Embryonic facial prominence (tissue), 1 donor: ENCODE measurements around the gene FOXO6.

Experiments
- DNase-seq: peaks from one replicate; pipeline ENCODE4 v3.0.0-alpha.2; 2016; ENCODE audit errors: extremely low spot score

The FOXO6 gene

DNA sequence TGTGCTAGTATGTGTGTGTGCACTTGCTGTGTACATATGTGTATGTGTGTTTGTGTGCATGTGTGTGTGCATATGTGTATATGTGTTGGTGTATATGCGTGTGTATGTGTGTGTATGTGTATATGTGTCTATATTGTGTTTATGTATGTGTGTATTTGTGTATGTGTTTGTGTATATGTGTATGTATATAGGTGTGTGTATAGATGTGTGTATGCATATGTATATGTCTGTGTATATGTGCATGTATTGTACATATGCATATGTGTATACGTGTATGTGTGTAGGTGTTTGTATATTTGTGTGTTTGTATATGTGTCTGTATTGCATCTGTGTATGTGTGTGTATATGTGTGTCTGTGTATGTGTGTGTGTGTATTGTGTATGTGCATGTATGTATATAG lies 64.1 kb downstream of the FOXO6 start:
- DNase-seq, result no peak

- no peak for DNase-seq
Observed at GRCh38 chr1:41426201-41426890, 65.1 kb downstream of the FOXO6 start.

DNA sequence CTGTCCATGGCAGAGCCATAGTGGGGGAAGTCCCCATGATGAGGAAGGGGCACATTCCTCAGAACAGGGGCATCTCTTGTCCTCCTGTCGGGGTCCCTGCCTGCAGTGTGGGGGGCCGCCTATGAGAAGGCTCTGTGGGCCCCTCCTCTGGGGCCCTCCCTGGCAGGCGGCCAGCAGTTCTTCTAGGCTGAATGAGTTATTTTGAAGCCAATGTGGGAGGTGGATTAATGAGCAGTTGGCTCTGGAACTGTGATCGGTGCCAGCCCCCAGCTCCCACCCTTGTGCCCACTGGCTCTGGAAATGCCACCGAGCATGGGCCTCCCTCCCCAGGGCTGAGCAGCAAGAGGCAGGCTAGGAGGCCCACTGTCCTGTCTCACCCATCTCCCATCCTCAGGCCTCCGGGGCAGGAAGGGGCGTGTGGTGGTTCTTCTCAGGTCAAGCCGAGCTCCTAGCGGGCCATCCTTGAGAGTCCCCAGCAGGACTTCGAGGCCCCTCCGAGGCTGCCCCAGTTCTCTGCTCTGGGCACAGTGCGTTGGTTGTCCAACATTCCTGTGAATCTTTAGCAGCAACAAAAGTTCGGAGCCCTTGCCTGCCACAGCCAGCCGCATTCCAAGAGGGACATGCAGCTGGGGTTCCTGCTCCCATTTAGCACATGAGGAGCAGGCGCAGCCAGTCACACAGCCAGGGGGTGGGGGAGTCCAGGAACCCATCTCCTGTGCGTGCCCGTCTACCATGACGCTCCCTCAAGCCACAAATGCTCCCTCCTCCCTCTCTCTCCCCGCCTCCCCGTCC lies 66.1 kb downstream of the FOXO6 start:
- no peak for DNase-seq

DNA sequence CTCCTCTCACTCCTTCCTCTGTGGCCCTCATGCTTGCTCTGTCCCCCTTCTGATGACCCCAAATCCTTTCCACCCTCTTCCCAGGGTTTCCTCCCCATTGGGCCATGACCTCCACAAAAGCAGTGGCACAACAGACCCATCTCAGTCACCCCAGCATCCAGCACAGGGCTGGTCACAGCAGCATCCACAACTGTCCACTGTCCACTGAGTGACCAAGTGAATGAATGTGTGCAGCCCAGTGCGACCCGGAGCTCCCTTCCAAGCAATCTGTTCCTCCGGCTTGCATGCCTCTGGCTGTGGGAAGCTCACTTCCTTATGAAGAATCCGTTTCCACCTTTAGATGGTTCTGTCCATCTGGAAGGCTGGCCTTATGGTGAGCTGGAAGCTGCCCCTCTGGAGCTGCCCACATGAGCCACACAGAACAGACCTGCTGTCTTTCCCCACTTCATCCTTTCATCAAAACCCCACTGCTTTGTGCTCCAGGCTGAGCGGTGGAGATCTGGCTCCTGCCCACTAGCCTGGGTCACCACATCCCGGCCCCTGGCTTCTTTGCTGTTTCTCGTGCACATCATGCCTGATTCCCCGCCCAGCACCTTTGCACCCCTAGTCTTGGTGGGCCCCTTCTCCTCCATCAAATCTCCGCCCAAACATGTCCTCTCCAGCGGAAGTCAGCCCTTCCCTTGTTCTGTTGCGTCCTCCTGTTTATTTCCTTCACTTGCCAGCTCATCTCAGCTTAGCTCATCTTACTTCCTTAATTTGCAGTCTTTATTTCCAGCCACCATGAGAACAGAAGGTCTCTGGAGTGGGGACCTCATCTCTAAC lies 66.9 kb downstream of the FOXO6 start:
- DNase-seq, result no peak

DNA sequence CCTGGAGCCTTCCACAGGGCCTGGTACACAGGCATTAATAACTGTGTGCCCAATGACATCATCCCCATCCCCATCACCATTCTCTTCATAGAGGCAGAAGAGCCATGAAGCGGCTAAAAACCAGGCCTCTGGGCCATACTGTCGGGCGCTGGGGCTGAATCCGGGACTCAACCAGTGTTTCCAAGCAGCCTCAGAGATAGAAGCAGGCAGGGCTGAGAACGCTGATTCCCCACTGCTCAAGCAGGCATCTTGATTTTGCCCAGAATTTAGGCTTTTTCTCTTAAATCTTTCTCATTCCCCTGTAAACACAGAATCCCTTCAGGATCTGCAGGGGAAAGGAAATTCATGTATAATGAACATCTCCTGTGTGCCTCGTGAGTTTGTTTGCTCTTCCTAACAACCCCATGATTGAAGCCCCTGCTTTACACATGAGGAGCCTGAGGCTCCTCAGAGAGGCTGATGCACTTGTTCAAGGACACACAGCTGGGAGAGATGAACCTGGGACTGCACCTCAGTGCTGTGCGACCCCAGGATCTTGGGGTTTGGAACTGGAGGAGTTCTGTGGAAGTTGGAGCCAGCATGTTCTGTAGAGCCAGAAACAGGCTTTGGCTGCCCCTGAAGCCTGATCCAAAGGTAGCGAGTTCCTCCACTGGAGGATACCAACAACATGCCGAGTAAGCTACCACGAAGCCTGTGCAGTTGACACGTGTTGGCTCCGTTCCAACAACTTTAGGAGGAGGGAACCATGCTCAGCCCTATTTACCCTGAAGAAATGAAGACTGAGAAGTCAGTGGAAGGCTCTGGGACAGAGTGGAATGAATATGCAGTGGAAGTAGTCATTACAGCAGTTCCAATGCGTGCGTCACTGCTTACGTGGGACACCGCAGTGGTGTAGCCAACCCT lies 67.8 kb downstream of the FOXO6 start:
- DNase-seq, result no peak

- DNase-seq, result no peak
Observed at GRCh38 chr1:41429641-41430035, 68.4 kb downstream of the FOXO6 start.

DNA sequence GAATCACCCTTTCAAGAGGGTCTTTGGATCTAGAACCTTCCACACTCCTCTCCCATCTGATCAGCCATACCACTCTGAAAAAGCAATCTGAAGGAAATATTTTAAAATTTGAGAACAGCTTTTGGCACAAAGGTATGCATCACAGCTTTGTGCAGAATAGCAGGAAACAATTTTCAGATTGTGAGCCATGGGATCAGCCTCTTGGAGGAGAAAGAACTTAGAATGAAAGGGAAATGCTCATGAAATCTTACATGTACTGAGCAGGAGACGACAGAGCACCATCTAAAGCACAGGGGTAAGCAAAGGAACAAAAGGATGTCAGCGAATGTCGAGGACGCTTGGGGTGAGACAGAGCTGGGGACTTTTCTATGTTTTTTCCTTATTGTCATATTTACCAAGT lies 68.8 kb downstream of the FOXO6 start:
- no peak for DNase-seq

DNA sequence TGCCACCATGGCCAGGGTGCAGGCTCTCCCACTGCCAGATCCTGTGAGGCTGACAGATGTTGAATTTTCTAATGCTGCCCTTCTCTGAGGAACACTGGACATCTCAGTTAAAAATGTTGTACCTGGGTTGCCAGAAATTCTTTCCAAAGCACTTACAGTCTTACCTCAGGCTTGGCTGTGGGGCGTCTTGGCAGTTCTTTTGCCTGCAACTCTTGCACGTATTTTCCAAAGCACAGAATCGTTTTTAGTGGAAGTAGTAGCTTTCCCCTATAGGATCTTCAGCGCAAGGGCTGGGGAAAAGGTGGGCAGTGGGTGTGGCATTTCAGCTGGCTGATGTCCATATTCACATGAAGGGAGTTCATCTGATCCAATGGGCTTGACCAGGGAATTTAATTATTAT lies 69.3 kb downstream of the FOXO6 start:
- no peak for DNase-seq

- no peak for DNase-seq
Observed at GRCh38 chr1:41431490-41432350, 70.5 kb downstream of the FOXO6 start.
